GM19438 (cell line): ENCODE data around the gene DLGAP4.

Experiments used
- ATAC-seq: cut with Tn5 transposase; IDR thresholded peaks from one replicate; pipeline ENCODE4 v1.9.1; 2021; ENCODE audit warnings: low read depth; ENCODE audit not compliant: unreplicated experiment

Gene DLGAP4

DNA sequence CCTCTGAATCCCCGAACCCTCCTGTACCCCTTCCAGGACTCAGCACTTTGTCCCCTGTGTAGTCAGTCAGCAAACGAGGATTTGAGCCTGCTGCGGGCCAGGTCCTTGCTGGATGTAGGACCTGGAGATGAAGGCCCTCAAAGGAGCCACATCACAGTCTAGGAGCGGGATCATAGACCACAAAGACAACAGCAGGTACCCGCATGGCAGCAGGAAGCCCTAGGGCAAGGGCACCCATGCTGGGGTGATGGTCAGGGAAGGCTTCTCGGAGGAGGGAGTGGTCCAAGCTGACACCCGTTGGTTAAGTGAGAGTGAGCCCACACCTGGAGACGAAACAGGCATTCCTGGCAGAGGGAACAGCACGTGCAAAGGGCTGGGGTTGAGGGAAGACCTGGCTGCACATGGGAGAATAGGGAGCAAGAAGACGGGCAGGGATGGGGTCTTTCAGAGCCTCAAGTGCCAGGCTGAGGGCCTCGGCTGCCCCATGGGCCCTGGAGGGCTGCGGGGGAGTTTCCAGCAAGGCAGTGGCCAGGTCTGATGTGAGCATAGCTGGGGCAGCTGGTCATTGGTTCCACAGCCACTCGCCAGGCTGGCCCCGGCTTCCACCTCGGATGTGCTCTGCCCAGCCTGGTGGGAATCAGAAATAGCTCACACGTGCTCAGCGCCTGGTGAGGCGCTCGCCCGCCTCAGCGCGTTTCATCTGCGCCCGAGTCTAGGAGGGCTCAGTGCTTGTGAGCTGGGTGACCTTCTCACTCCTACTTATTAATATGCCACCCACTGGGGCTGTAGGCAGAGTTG lies 15.0 kb downstream of the DLGAP4 start:
- no peak for ATAC-seq

DNA sequence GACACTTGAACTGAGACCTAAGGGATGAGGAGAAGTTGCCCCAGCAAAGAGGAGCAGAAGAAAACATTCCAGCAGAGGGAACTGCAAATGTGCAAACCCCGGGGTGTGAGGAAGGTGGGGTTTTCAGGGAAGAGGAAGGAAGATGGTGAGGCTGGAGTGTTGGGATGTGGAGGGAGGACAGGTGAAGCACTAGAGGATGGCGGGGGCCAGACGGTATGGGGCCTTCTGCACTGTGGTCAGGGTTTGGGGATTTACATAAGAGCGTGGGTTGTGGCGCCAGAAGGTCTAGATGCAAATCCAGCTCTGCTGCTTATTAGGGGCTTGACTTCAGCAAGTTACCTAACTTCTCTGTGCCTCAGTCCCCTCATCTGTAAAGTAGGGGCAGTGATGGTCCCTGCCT lies 16.0 kb downstream of the DLGAP4 start:
- ATAC-seq = no peak

DNA sequence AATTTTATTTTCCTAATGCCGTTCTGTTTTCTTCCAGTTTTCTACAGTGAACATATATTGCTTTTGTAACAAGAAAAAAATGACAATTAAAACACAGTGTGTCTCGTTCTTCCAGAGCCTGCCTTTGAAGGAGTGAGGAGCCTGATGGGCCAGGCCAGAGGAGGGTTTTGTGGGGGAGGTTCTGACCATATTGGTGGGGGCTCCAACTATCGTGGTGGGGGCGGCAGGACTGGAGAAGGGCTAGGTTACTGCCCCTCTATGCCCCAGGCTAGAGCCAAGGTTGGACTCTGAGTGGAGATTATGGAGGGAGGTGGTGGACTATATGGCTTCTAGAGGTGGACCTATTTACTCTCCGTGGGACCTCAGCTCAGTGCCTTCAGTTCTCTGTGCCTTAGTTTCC lies 24.0 kb downstream of the DLGAP4 start:
- ATAC-seq = no peak

DNA sequence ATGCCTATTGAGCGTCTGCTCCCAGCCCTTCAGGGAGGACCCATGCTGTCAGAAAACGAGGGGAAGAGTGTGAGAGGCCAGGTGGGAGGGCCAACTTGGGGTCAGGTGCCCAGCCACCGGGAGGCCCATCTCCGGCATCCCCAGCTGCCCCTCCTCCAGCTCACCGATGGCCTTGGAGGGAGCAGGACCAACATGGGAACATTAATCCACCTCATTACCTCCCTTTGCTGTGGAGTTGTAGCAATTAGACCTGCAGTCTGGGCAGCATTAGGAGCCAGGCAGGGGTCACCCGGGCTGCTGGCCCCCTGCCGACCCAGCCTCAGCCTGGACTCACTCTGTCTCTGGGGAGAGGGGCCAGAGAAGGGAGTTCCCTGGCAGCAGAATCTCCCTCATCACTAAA lies 25.1 kb downstream of the DLGAP4 start:
- ATAC-seq = no peak

DNA sequence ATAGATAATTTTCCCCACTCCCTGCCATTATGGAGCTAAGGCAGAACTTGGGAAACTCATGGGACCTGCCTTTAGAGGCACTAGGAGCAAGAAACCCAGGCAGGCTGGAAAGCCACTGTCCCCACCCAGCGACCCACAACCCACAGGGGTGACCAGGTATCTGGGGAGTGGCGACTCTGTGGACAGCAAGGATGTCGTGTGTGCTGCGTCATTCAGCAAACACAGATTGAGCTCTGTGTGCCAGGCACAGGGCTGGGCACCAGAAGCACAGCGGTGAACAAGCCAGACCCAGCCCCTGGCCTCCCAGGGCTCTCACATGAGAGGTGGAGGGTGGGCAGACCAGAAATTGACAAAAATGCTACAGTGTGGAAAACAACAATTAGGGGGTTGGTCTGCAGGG lies 27.7 kb downstream of the DLGAP4 start:
- ATAC-seq = no peak

DNA sequence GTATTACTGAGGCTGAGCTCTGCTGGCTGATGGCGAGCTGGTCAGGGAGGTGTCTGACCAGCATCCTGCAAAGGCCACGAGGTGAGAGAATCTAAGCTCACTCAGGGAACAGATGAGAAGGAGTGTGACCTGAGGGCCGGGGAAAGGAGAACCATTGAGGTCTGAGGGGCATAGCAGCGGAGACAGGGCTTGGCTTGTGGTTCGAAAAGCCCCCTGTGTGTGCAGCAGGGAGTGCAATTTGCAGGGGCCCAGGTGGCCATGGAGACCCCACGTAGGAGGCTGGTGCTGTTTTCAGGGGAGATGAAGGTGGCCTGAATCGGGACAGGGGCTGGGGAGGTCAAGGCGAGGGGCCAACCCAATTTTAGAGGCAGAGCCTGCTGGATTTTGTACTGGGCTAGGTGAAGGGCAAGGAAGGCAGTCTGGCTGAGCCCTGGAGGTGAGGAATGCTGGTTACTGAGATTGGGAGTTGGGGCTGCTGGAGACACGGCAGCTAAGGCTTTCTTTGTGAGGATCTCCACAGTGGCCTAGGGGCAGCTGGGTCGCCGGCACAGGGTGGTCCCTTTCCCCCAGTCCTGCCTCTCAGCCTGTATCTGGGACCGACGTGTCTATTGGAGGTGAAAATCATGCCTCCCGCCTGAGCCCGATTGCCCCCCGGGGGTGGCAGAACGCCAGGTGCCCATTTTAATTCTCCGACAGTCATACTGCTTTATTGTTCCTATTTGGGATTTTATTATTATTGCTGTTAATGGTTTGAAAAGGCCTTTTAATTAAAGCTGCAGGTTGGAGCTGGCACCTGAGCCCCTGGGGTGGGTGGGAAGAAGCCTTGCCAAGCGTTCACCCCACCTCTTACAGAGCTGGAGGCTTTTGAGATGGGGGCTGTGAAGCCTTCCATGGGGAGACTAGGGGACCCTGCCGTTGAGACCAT lies 28.4 kb downstream of the DLGAP4 start:
- no peak for ATAC-seq

DNA sequence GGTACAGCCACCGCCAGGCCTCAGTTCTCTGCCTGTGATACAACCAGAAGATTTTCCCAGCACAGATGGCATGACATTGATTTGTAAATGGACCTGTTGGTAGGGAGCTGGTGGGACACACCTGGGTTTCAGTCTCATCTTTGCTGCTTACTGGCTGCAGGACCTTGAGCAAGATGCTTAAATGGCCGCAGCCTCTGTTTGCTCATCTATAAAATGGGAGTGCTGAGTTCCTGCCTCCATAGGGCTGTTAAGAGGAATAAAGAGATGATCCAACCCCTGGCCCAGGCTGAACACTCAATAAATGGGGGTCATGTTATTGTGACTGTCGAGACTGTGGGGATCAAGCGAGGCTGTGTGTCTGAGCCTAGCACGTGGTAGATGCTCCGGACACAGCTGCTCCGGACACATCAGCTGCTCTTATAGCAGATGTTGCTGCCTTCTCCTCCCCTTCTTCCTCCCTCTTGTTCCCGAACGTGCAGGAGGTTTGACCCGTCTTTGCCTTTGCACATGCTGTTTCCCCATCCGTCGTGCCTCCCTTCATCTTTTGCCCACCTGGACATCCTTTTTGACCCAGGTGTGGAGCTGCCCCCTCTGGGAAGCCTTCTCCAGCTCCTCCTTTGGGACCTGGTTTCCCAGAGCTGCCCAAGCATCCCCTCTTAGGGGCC lies 29.2 kb downstream of the DLGAP4 start:
- ATAC-seq = no peak

DNA sequence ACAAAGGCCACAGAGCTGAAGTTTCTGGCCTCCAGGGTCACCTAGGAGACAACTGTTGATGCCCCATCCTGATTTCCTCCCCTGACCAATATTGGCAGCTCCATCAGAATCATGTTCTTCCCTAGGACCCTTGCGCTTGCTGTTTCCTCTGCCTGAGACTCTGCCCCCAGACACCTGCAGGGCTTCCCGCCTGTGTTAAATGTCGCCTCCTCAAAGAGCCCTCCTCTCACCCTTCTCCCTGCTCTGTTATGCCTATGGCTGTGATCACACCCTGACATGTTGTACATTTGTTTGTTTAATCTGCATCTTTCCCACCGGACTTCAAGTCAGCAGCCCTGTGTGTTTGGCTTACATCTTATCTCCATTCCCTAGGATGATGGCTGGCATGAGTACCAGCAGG lies 30.1 kb downstream of the DLGAP4 start:
- ATAC-seq = no peak

DNA sequence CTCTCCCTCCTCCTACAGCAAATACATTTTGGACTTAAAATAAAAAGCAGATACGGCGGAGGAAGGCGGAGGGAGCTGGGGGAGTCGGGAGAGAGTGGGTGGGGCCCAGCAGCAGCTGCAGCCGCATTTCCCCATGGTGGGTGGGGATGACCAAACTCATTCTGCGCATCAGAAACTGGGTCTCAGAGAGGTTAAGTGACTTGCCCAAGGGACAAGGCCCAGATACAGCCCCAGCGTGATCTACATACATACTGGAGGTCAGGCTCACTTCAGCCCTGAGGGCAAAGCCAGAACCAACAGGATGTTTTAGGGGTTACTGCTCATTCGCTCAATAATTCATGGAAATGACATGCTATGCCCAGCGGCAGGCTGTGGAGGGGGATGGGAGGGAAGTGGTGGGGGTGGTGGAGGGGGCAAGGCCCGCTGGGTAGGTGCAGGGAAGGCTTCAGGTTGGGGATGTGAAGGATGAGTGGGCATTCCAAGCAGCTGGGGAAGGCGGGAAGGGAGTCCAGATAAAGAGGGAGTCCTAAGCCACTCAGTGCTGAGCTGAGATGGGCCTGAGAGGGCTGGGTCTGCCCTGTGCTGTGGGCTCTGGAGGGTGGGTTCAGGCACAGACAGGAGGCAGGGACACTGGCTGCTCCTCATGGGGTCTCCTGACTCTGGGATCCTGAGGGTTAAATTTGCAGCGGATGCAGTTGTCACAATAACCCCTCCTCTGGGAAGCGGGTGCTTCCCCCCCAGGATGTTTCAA lies 31.0 kb downstream of the DLGAP4 start:
- ATAC-seq = no peak

DNA sequence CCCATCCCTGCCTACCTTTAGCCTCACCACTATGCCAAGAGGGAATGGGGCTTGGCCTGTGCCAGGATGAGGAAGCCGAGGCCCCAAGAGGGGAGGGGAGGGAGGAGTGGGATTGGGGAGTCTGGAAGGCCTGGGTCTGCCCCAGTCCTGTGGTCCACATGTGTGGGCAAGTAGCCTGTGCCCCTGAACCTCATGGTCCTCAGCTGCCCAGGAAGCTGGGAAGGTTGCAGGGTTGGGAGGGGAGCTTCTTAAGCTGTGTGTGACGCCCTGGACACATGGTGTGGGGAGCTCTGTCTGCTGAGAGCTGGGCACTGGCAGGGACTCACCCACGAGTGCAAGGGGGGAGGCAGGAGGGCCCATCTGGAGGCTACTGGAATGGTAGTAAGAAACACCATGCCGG lies 31.7 kb downstream of the DLGAP4 start:
- no peak for ATAC-seq

DNA sequence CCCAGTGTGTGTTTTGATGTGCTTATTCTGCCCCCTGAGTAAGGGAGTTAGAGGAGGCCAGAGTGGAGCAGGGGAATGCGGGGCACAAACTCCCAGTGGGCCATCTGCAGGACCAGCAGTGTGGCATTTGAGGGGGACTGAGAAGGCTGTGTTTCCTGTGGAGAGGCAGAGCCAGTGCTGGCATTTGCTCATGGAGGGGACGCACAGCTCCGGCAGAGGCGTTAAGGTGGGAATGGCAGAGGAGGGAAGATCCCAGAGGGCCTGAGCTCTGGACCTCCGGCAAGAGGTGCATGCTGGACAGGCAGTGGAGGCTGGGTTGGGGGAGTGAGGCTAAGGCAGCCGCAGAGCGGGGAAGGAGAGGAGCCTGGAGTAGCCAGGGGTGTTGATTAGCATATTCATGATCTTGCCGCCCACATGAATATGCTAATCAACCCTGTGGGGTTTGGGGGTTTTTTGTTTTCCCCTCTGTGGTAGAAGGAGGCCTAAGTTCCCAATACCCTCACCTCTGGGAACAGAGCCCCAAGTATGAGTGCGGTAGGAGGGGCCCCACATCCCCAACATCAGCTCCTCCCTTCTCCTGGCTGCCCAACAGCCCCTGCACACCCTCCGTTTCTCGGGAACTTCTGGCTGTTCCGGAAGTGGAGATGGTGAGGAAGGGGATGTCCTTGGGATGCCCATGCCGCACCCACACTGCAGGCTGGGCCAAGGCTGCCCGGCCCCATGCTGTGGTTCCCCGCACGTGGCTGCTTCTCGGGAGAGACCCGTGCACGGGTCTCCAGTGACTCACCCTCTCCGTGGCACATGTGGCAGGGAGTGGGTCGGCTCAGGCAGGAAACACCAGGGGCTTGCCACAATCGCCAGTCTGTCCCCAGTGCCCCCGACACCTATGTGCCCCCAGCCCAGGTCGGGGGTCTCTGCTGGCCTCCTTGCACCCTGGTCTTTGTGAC lies 33.8 kb downstream of the DLGAP4 start:
- no peak for ATAC-seq

DNA sequence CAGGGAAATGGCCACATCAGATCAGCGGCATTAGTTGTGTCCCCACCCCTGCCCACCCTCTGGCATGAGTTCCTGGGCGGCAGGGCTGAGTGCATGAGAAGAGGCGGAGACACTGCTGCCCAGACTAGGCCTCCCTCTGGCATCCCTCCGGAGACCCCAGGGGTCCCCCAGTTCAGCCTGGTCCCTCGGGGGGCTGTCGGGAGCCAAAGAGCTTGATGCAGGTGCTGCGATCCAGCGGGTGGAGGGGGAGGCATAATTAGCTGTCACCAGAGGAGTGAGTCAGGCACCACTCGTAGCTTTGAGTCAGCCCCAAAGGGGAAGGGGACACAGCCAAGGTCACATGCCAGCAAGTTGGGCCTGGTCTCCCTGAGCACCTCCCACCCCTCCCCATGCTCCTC lies 34.5 kb downstream of the DLGAP4 start:
- no peak for ATAC-seq

DNA sequence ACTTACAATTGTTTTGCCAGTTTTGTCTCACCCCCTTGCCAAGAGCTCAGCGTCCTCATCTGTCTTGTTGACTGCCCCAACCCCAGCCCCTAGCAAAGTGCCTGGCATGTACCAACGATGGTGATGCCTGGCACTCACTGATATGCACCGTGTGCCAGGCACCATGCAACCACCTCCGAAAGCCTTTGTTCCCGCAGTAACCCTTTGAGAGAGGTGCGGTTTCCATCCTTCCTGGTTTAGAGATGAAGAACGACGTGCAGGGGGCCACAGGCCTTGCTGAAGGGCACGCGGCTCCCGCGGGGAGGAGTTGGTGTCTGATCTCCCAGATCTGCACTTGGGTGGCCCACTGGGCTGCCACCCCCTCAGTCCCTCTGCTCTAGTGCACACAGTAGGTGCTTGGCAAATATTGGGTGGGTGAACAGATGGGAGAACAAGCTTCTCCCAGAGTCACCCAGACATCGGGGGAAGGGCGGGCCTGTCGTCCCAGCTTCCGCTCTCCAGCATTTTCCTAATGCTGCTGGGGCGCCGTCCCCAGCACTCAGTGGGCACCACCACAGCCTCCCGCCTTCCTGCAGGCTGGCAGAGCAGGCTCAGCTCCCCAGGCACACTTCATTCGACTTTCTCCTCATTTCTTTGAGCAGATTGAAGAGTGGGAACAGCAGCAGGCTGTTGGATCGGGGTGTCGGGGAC lies 35.3 kb downstream of the DLGAP4 start:
- no peak for ATAC-seq

DNA sequence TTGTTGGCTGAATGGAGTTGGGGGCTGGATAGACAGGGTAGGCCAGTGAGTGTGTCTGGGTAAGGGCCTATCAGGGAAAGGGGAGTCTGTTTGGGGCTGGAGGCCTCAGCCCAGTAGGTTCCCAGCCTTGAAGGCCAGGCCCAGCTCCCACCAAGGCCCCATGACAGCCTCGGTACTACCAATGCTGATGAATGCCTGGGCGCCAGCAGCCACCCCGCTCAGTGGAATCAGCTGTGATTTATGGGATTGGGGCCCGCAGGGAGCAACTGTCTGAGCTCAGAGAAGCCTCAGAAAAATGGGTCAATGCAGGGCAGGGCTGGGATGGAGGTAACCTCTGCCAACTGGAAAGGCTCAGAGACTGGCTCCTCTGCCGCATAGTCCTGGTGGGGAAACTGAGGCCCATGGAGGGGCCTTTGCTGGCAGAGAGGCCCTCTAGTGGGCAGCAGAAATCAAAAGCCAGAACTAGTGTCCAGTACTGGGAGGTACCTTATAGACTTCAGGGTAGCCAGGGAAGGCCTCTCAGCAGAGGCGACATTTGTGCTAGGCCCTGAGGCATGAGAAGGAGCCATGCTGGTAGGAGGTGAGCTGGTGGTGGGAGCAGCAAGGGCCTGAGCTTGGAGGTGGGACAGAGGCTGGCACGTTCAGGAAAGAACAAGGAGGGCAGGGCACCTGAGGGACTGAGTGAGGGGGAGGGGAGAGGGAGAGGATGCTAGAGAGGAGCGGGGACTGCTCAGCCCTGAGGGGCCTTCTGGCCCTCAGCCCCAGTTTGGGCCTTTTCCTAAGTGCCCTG lies 36.4 kb downstream of the DLGAP4 start:
- no peak for ATAC-seq

DNA sequence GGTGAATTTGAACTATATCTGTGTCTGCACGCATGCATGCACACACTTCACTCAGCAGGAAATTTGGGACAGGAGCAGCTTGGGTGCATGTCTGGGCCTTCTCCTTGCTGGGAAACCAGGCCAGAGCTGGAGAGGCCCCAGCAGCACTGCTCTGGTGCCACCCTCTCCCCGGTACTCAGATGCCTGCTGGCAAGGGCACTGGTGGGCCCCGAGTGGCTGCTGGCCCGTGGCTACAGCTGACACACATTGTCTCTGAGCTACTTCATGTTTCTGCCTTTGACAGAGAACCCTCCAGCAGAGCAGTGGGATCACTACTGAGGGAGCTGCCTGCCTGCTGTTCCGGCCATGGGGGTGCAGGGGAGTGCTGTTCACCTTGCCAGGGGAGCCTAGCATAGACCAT lies 37.5 kb downstream of the DLGAP4 start:
- no peak for ATAC-seq

DNA sequence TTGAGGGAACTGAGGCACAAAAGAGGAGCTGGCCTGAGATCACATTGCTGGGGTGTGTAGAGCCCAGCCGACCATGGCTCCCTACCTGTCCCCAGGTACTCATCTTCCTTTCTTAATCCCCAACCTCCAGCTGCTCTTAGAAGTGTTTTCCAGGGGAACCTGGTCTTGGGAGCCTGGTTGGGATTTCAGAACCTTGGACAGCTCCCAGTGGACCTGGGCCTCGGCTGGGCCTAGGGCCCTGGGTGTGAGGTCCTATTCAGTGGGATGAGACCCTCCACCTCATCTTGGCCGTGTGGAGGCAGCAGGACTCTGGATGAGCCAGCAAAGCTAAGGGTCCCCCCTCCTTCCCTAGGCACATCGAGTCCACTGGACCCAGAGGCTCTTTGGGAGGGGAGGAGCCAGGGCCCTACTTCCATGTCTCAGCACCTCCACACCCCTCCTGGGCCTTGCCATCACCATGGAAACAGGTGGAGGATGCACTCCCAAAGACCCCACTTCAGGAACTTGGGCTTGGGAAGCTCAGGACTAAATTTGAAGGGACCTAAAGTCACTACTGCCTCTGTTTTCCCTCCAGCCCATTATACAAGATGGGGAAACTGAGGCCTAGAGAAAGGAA lies 38.5 kb downstream of the DLGAP4 start:
- ATAC-seq = no peak

DNA sequence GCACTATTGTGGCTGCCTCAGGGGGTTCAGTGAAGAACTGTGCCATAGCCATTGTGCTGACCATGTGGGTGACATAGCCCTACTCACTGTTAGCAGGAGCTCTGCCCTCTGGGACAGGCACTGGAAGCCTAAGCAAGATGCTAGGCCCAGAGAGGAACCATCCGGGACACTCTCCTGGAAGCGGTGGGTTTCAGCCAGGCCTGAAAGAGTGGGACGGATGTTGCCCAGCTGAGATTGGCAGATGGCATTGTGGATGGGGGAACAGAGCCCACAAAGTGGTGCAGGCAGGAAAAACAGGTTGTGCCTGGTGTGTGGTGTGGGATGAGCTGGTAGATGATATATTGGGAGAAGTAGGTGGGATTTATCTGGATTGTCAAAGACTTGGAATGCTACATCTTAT lies 40.1 kb downstream of the DLGAP4 start:
- no peak for ATAC-seq
